Urothelium cell line (cell line): Measurements from ENCODE around the gene OPTC.

Experiments used
- DNase-seq: peaks from one replicate; pipeline ENCODE4 v3.0.0; 2011; ENCODE audit warnings: low spot score, mixed read lengths
- FAIRE-seq: peaks from 2 replicates; lab custom pipeline; 2011; peaks lifted over from hg19 to GRCh38; lab: Jason Lieb, UNC

OPTC gene

DNA sequence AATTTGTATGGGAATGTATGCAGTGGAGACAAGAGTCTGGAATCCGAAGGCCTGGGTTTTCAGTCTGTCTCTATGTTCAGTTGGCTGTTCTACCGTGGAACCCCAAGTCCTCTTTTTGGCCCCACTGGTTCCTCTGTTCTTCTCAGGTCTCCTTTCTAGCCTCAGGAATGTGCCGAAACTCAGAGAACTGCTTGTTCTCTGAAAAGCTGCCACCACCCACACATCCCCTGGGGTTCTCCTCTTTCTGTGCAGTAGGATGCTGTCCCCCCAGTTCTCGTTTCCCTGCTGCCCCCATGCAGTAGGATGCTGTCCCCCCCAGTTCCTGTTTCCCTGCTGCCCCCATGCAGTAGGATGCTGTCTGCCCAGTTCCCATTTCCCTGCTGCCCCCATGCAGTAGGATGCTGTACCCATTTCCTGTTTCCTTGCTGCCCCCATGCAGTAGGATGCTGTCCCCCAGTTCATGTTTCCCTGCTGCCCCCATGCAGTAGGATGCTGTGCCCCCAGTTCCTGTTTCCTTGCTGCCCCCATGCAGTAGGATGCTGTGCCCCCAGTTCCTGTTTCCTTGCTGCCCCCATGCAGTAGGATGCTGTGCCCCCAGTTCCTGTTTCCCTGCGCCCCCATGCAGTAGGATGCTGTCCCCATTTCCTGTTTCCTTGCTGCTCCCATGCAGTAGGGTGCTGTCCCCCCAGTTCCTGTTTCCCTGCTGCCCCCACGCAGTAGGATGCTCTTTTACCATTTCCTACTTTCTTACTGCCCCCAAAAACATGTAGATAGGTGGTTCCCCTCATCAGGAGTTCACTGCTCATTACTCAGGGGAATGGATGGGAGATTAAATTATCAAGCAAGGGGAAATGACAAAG is 35.3 kb downstream of the OPTC start:
- FAIRE-seq: no peak
- DNase-seq: no peak

DNA sequence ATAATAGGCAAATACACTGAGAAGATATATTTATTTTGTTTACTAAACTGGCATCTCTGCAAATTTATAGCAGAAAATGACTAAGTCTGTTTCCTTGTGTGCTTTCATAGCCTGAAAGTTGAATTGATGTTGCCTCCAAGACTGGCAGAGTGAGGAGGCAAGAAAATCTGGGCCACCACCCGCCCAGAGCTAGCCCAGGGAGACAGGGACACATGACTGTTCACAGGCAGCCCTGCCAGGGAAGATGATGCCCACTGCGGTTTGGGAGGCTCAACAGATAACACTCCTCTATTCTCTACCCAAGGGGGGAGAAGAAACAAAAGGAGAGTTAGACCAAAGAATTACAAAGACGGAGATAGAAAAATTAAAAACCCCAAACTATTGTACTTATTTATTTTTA is 37.1 kb downstream of the OPTC start:
- FAIRE-seq: no peak

DNA sequence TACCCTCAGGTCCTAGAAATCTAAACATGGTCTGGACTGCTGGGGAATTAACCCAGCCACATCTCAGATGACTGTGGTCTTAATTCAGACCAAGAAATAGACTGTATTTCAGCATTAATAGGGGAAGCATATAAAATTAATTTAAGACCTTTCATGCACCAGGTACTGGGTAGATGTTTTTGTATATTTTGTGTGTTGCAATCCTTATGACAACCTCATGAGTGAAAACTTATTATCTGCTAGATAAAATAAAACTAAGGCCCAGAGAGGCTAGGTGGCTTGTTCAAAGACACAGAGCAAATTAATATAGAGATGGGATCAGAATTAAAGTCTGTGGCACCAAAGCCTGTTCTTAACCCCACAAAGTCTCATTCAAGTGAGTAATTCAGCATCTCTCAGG is 40.1 kb downstream of the OPTC start:
- FAIRE-seq: no peak
- no peak for DNase-seq

More for the DNA sequence above, 37.1 kb downstream of the OPTC start:
- DNase-seq: no peak

DNA sequence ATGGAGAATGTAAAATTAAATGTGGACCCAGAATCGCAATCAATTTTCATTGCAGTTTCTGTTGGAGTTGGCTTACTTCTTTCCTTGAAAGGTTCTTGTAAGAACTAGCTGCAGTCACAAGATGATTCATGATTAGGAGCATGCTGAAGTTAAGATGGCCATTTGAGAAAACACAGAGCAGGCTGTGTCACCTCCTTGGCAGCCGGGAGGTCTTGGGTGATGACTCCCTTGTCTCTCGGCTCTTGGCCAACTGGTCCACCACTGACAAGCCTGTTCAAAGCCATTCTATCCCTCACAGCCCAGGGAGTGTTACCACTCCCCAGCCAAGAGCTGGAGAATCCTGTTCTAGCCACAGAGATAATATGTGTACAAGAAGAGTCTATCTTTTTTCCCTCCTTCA is 40.6 kb downstream of the OPTC start:
- no peak for FAIRE-seq
- DNase-seq: peak; percentile 76

DNA sequence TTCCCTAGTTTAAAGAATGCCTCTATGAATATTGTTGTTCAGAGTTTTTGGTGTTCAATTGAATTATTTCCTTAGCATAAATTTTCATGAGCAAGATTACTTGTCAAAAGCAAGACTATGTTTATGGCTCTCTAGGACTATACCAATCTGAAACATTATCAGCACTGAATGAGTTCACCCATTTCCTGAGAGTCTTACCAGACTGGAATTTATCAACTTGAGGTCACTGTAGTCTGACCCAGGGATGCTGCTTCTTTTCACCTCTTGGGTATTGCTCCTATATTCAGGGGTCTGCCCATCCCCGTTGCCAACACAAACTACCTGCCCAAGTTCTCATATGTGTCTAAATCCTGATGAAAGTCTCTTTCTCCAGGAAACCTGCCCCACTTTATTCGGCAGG is 42.6 kb downstream of the OPTC start:
- FAIRE-seq (no peak), DNase-seq (no peak)

DNA sequence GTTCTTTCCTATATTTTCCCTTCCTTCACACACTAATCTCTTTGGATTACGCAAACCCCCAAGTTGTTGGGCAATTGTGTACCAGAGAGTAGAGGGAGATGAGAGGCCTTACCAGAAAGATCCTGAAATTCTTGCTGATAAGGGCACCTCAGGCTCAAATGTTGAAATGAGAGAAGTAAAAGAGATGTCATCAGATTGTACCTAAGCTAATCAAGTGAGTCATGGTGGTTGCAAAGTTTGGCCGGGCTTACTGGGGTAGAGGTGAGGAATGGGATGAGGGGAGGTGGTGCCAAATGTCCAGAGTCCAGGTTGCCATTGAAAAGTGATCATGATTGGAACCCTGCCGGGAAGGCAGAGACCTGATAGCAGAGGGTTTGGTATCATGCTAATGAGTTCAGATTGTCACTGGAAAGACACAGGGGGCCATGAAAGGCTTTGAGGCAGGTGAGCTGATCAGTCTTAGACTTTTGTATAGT is 43.1 kb downstream of the OPTC start:
- no peak for FAIRE-seq
- no peak for DNase-seq

DNA sequence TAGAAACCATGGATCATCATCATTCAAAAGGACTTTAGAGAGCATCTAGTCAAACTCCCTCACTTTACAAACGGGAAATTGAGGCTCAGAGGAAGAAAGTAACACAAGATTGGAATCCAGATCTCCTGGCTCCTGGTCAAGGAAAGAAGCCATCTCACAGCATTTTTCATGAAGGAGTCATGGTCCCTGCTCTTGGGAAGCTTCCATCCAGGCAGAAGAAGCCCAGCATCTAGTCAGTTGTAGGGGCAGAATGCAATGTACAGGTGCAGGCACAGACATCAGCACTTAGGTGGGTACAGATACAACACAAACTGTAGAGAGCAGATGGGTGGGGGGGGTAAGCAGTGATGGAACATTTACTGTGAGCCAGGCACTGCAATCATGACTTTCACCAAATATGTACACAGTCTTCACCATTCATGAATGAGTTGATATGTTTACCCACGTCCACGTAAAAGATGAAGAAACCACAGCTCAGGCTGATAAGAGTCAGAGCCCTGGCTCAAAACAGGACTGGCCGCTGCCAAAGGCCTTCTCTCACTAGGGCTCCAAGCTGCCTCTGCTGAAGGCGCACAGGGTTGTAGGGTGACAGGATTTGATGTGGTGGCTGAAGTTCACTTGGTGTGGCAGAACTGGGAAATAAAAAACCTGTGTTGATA is 44.0 kb downstream of the OPTC start:
- DNase-seq: no peak

DNA sequence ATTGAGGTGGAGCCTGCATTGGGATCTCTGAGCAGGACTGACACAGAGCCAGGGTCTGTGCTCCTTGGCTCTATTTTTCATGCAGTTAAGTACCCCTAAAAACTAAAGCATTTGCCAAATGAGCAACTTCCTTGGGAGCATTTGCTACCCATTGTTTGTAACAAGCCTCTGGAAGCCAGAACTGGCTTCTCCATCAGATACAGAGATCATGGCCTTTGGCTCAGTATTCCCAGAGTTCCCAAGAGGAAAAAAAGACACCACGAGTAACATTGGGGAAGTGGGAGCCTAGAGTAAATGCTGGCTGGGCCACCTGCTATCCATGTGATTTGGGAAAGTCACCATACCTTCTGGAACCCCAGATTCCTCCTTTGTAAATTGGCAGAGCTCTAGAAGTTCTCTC is 44.8 kb downstream of the OPTC start:
- no peak for DNase-seq
- no peak for FAIRE-seq

More for the DNA sequence above, 44.0 kb downstream of the OPTC start:
- no peak for FAIRE-seq

DNA sequence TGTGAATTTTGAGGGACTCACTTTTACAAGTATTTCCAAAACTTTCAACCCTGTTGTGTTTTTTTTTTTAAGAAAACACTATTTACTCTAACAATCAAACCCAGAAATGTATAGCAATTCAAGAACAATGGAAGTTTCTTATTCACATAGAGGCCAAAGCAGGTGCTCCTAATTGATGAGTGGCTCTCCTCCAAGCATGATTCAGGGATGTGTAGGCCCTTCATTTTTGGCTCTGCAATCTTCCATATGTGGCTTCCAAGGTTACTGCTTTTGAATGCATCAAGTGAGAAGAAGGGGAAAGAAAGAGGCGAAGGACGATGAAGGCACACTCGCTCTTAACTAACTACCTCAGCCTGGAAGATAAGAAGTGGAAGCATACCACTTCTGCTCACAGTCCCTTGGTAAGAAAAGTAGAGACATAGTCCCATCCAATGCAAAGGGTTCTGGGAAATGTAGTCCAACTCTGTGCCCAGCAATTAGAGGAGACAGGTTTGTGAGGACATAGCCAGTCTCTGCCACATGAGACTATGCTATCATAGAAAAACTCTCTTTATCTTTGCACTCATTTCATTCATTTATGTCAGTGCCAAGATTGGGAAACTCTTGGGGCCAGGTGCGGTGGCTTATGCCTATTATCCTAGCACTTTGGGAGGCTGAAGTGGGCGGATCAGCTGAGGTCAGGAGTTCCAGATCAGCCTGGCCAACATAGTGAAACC is 46.0 kb downstream of the OPTC start:
- DNase-seq (no peak), FAIRE-seq (no peak)

DNA sequence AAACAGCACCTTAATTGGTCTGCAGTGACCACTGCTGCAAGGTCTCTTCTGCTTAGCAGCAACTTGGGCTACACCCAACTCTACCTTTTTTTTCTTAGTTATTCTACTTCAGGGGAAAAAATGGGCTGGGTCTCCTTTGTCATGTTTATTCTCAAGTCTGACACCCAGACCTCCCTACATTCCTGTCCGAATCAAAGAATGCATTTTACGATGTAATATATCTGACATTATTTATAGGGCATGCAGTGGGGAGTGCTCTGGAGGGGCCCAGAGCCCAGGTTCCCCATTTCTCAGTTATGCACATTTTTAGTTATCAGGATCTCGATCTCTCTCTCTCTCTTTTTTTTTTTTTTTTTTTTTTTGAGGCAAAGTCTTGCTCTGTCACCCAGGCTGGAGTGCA is 50.5 kb downstream of the OPTC start:
- DNase-seq: no peak
- FAIRE-seq: no peak

DNA sequence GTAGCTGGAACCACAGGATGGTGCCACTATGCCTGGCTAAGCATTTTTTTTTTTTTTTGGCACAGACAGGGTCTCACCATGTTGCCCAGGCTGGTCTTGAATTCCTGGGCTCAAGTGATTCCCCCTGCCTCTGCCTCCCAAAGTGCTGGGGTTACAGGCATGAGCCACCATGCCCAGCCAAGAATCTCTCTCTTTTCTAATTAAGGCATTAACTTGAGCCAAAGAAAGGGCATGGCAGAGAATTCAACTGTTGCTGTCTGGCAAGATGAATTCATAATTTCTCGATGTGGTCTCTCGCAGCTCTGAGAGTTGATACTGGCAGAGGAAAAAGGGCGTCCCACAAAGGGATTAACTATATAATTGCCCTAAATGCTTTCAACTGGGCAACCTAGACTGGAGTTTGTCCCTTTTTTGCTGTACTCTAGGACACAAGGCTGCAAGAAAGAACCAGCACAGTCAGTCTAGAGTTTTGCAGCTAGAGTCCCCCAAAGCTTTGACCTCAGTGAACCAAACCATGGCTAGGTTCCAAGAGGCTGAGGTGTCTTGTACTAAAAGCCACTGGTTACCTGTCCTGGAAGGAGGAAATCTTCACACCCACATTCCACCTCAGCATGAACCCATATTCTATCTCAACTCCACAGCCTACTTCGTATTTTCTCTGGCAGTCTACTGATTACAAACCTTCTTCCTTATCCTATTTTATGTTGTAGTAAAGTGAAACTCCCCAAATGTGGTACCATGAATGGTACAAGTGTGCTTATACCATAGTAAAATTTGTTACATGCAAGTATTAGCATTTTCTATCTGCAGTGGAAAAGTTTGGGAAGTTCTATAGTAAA is 51.2 kb downstream of the OPTC start:
- FAIRE-seq (no peak), DNase-seq (no peak)

DNA sequence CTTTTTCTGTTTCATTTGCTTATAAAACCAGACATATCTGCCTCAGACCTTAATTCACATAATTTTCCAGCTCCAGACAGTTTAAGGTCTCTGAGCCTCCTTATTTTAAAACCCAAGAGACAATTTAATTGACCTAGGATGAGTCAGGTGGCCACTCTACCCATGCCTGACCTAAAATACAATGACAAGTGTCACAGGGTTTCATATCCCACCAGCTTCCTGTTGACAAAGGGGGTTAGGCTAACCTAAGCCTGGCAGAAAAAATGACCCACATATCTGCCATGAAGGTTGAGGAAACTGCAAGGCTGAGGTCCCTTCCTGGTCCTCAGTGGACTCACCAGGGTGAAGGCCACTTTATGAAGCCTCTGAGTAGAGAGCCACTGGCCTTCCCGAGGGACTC is 52.3 kb downstream of the OPTC start:
- FAIRE-seq (no peak), DNase-seq (no peak)

DNA sequence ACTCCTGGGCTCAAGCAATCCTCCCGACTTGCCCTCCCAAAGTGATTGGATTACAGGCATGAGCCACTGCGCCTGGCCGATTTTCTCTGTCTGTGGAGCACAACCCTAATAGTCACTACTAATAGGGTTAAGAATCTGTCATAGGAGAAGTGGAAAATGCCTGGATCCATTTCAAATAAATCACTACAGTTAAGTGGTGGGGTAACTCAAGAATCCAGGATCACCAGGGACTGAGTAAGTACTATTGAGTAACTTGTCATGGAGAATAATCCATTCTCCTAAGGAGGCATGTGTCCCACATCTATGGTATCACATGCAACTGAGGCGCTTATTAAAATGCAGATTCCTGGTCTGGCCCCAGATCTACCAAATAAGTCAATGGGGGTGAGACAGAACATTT is 53.2 kb downstream of the OPTC start:
- FAIRE-seq (no peak), DNase-seq (no peak)

DNA sequence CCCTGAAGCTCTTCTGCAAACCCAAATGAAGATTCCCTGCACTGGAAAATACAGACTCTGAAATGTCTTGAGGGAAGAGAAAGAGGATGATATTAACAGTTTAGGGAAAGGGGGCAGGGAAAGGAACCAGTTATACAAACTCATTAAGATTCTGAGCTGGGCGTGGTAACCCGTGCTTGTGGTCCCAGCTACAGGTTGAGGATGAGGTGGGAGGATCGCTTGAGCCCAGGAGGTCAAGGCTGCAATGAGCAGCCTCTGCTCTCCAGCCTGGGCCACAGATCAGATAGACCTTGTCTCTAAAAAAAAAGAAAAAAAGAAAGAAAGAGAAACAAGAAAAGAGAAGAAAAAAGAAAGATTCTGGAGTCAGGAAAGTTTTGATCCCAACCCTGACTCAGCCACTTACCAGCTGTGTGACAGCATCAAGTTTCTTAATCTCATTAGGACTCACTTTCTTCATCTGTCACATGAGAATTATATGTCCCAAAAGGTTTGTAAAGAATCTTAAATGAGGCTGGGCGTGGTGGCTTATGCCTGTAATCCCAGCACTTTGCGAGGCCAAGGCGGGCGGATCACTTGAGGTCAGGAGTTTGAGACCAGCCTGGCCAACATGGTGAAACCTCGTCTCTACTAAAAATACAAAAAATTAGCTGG is 53.9 kb downstream of the OPTC start:
- no peak for DNase-seq
- no peak for FAIRE-seq

DNA sequence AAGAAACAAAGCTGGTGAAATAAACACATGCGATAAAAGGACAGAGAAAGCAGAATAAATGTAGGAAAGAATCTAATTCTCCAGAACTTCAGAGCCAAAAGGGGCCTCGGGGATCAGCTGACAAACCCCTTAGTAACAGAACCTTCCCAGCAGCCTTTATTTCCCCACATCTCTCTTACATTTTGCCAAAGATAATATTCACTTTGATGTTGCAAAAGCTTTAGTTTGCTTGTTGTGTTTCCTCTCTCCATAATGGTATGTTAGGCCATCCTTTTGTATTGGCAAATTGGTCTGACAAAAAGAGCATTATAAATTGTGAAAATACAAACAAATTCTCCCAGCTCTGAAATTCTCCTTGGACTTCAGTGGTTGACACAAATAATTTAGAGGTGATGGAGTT is 54.9 kb downstream of the OPTC start:
- FAIRE-seq (no peak), DNase-seq (no peak)

DNA sequence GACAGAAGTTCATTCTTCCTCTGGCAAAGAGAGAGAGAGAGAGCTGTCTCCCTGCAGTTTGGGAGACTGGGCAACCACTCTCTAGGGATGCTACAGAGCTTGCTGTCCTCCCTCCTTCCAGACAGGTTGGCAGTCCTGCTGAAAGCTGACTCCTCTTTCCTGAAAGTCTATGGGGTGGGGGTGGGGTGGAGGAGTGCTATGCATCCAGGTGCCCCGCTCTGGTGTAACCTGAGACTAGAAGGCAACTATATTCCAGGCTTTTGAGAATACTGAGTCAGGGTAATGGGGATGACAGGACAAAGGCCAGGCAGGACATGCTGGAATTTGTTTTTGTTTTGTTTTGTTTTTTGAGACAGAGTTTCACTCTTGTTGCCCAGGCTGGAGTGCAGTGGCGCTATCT is 55.4 kb downstream of the OPTC start:
- DNase-seq (no peak), FAIRE-seq (no peak)

DNA sequence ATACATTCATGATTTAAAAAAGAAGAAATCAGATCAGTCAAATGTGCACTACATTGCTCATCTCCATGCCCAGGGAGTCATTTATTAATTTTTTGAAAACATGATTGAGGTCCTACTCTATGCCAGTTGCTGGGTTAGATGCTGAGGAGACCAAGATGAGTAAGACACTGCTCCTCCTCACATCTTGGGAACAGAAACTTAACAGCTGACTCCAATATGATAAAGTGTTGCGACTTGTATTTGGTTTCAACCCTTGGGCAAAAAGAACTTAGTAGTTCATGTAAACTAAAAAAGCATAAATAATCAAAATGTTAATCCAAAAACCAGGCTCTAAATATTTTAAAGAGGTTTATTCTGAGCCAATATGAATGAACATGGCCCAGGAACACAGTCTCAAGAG is 56.9 kb downstream of the OPTC start:
- no peak for FAIRE-seq
- DNase-seq: no peak

DNA sequence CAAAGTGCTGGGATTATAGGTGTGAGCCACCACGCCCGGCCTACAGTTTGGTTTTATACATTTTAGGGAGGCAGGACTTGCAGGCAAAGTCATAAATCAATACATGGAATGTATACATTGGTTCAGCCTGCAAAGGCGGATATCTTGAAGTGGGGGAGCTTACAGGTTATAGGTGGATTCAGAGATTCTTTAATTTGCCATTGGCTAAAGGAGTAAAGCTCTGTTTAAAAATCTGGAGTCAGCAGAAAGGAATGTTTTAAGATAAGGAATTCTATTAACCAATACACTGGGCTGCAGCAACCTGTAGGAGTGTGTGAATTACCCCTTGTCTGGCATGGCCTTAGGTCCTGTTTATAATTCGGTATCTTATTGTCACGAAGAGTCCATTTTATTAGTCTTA is 57.6 kb downstream of the OPTC start:
- DNase-seq (no peak), FAIRE-seq (no peak)

DNA sequence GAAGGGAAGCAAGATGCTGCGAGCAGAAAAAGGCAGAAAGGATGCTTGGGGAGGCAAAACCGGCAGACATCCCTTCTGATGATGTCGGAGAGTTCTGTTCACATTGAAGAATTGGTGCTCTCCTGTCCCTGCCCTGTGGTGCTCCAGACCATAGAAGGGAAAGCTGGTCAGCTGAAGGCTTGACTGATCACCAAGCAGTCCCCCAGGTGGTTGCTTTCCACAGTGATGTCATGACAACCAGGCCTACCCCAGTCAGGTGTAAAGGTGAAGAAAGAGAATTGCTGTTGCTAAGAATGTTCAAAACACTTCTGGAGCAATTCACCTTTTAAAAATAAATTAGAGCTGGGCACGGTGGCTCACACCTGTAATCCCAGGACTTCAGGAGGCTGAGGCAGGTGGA is 59.5 kb downstream of the OPTC start:
- FAIRE-seq: no peak
- no peak for DNase-seq

DNA sequence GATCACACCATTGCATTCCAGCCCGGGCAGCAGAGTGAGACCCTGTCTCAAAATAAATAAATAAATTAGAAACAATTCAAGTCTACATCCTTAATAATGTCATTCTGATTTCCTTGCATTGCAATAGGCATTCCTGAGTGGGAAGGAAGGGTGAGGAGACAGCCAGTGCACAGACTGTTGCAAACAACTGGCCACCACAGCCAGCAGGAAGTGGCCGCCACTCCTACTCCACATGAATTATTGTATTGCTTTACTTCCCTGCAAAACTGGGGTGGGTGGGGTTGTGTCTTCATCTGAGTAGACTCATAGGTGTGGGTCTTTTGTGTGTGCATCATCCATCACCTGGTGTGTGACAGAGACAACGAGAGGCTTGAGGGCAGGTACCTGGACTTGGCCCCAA is 60.1 kb downstream of the OPTC start:
- FAIRE-seq (no peak), DNase-seq (no peak)
